Thoracic aorta endothelial cell (primary cell): Measurements from ENCODE around the gene ZNF197. TPM values are rescaled to one million over a fixed set of nuclear protein-coding genes. Genes with fewer than 3 reads are reported as not detected.

Experiments
- total RNA-seq: library from RNA; depleted of rRNA; stranded (reverse); fragments of >200 nt; gene quantifications from 2 replicates; pipeline ENCODE4 v1.2.3, GENCODE V29; 2012

The ZNF197 gene
- total RNA-seq = 10.0 and 10.8 TPM in 2 replicates

GRCh38 chr3:44624749-44625480, at the start of gene ZNF197:
Gene ZNF197 (plus strand): TSS chr3:44625036. CDS start chr3:44629155, 4,119 bp downstream.

GRCh38 chr3:44584646-44585501, 40.0 kb upstream of the ZNF197 start, which contains the start of gene ZNF660:
Gene ZNF660 (plus strand): TSS chr3:44584964. CDS start chr3:44594194, 9,230 bp downstream.

GRCh38 chr3:44648564-44649229, 23.9 kb downstream of the ZNF197 start, which contains the start of gene ZNF35:
Gene ZNF35 (plus strand): TSS chr3:44648732. CDS start chr3:44651068, 2,336 bp downstream.

Other genes starting within 250 kb of the ZNF197 start
- gene ZNF445, start 147.4 kb upstream of the ZNF197 start, total RNA-seq = 10.8 and 11.6 TPM in 2 replicates
- gene ZKSCAN7, start 69.8 kb upstream of the ZNF197 start, total RNA-seq = 0.66 and 1.1 TPM in 2 replicates
- 0.50 and 0.53 TPM in 2 replicates for gene ZNF660, start 40.1 kb upstream of the ZNF197 start, total RNA-seq
- gene ZNF35, start 23.7 kb downstream of the ZNF197 start, total RNA-seq = 18.5 and 21.9 TPM in 2 replicates
- gene ZNF502, start 87.6 kb downstream of the ZNF197 start, total RNA-seq = 4.6 and 4.8 TPM in 2 replicates
- 4.3 and 4.7 TPM in 2 replicates for gene ZNF501, start 104.6 kb downstream of the ZNF197 start, total RNA-seq
- 27.5 and 33.2 TPM in 2 replicates for gene KIAA1143, start 136.6 kb downstream of the ZNF197 start, total RNA-seq
- 21.1 and 30.9 TPM in 2 replicates for gene KIF15, start 136.8 kb downstream of the ZNF197 start, total RNA-seq
- 7.2 and 8.1 TPM in 2 replicates for gene TMEM42, start 236.9 kb downstream of the ZNF197 start, total RNA-seq
- gene TGM4, start 249.6 kb downstream of the ZNF197 start, total RNA-seq = 0.07 and 0.13 TPM in 2 replicates